LHCN-M2 (cell line): ENCODE measurements around the gene KCNMB4. TPM values are rescaled to one million over a fixed set of nuclear protein-coding genes. Genes with fewer than 3 reads are reported as not detected.

Experiments used
- DNase-seq: peaks from one replicate; pipeline ENCODE4 v3.0.0-alpha.2; 2012; ENCODE audit warnings: low read depth
- total RNA-seq: library from RNA; depleted of rRNA; stranded (reverse); fragments of >200 nt; gene quantifications from 2 replicates; pipeline ENCODE4 v1.2.3, GENCODE V29; 2014; rRNA removed

Gene KCNMB4
- total RNA-seq, 1 experiment from 2014 or later = 0.75 TPM

DNA sequence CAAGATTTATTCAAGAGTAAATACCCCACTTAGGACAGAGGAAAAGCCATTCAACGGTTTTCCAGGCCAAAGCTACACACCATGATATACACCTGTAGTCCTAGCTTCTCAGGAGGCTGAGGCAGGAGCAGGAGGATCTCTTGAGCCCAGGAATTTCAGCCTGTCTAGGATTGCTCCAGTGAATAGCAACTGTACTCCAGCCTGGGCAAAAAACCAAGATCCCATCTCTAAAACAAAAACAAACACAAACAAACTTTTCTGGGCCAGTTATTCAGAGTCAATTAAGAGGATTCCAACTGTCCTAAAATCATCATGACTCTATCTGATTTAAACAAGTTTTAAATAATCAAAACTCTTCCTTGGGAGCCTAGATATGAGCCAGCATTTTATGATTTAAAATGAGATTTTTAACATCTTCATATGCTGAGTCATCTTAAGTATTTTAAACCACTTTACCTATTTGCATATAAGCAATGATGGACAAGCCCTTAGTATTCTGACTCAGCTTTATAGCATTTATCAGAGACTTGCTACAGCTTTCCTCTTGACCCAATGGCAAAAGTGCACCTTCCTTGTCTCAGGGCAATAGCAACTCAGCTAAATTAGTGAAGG is 77.1 kb downstream of the KCNMB4 start:
- DNase-seq = peak; percentile 7

DNA sequence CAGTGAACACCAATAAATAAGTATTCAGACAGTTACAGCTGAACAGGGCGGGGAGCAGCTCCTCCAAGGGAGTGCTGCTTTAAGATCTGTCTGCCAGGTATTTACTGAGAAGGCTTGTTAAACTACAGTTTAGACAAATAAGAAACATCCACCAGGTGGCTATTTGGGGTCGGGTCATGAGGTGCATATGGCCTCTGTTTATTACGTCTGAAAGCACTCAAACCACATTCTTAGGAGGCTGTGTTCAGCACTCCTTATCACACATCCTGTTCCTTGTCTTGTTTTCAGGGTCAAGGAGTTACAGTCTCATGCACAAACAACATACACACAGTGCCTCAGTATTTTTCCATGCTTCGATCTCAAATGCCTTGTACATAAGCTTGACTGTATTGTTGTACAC is 78.8 kb downstream of the KCNMB4 start:
- no peak for DNase-seq

DNA sequence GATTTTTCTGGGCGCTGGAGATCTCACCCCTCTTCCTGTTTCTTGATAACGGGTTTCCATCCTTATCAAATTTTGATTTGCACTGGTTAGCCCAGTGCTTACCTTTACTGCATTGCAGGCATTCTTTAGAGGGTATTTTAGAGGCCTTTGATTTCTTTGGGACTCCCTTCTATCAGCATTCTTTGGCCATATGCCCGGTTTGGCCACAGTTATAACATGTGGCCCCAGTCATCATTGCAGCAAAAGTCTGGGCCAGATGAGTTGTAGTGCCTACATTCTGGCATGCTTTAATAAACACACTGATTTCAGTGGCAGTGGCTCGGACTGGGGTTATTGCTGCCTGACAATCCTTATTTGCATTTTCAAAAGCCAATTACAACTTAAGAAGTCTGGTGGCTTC is 82.3 kb downstream of the KCNMB4 start:
- peak; percentile 14 for DNase-seq

DNA sequence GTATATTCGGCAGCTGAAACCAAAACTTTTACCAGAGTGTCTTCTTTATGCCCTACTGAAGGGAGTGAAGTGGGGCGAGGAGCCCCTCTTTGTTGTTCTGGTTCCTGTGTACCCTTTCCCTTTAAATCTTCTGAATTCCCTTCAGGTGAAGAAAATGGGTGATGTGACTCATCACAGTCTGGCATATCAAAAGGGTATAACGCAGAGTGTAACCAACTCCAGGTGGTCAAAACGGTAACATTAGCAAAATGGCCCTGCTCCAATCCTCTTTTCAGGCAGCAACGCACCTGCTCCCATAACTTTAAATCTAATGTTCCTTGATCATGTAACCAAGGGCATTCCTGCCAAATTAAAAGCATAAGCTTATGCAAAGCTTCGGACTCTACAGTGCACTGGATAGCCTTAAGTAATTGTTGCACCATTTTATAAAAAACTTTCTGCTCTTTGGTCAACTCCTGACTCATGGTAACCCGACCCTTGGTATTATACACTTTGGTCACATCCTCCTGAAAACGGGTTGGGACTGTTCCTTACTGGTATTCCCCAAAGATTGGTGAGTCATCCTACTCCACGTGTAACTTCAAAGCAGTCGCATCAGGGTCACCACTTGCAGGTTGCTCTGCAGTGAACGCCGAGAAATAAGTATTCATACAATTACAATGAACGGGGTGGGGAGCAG is 83.1 kb downstream of the KCNMB4 start:
- DNase-seq = peak; percentile 43

DNA sequence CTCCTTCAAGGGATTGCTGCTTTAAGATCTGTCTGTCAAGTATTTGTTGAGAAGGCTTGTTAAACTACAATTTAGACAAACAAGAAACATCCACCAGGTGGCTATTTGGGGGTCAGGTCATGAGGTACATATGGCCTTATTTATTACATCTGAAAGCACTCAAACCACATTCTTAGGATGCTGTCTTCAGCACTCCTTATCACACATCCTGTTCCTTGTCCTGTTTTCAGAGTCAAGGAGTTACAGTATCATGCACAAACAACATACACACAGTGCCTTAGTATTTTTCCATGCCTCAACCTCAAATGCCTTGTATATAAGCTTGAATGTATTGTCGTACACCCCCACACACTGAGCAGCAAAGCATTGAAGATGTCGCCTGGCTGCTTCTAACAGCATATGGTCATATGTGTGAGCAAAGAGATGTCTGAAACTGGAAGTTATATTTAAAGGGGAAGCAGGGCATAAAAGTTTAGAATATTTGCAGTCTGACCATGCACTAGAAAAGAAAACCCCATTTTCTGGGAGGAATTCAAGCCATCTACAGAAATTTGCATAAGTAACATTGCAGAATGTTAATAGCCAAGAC is 83.8 kb downstream of the KCNMB4 start:
- DNase-seq = no peak

DNA sequence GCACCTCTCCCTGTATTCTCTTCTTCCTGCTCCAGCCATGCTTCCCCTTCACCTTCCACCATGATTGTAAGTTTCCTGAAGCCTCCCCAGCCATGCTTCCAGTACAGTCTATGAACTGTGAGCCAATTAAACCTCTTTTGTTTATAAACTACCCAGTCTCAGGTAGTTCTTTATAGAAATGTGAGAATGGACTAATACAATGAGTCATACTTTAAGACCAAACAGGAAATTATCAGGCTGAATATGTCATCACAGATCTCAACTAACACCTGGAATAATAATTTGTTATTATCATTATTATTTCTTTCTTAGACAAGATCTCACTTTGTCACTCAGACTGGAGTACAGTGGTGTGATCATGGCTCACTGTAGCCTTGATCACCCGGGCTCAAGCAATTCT is 85.4 kb downstream of the KCNMB4 start:
- DNase-seq = no peak

DNA sequence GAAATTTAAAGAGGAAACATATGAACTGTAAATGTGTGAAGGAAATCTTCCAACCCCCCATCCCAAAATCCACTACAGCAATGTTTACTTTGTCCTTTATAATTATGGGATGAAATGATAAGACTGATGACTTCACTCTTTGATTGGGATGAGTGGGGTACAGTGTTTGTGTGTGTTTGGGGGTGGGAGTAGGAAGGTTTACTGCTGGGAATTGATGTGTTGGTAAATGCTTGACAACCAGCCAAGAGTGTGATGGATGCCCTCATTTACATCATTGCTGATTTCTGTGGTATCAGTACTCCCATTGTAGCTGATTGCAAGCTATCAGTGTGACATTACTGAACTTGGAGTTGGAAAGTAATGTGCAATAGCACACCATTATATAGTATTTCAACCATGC is 90.9 kb downstream of the KCNMB4 start:
- no peak for DNase-seq

DNA sequence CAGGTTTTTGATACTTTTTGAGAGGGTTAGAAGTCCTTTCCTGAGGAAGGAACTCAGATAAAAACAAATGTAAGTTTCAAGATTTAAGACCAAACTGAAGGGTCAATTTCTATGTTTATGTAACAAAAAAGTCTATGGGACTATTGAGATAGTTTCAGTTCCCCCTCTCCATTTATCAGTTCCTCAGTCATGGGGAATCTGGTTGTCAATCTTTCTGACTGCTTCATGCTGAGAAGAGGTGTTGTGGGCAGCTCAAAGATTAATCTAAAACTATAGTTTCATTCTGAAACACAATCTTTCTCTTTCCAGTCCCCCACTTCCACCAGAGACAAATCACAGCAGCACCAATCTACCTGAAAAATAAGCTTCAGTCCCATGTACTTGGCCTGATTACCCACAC is 93.7 kb downstream of the KCNMB4 start:
- no peak for DNase-seq

DNA sequence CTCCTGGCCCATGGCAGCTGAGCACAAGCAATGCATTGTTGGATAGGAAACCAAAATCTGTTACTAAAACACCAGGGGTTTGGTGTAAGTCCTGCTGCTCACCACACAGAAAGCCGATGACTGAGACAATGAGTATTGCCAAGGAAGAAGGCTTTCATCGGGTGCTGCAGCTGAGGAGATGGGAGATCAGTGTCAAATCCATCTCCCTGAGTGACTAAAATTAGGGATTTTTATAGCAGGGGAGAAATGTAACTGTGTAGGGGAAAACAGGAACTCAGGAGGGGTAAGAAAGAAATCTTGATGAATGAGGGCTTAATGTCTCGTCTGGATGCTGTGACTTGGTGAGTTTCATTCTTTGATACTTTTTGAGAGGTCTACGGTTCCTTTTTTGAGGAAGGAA is 97.9 kb downstream of the KCNMB4 start:
- DNase-seq = no peak

DNA sequence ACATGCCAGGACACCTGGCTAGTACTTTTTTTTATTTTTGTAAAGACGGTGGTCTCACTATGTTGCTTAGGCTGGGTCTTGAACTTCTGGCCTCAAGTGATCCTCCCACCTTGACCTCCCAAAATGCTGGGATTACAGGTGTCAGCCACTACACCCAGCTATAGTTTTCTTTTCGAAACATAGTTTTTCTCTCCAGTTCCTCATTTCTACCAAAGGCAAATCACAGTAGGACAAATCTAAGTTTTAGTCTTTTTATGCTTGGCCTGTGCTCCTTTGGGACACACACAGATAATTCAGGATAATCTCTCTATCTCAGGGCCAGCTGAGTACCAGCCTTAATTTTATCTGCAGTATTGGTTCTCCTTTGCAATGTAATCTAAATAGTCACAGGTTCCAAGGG is 100.7 kb downstream of the KCNMB4 start:
- DNase-seq = no peak

DNA sequence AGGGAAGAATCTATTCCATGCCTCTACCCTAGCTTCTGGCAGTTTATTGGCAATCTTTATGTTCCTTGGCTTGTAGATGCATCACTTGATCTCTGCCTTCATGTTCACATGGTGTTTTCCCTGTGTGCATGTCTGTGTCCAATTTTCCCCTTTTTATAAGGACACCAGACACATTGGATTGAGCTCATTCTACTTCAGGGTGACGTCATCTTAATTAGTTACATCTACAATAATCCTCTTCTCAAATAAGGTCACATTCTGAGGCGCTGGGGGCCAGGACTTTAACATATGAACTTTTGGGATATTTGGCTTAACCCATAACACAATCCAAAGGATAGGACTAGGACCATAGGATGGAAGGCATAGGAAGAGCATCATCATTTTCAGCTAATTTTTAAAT is 101.4 kb downstream of the KCNMB4 start:
- no peak for DNase-seq

DNA sequence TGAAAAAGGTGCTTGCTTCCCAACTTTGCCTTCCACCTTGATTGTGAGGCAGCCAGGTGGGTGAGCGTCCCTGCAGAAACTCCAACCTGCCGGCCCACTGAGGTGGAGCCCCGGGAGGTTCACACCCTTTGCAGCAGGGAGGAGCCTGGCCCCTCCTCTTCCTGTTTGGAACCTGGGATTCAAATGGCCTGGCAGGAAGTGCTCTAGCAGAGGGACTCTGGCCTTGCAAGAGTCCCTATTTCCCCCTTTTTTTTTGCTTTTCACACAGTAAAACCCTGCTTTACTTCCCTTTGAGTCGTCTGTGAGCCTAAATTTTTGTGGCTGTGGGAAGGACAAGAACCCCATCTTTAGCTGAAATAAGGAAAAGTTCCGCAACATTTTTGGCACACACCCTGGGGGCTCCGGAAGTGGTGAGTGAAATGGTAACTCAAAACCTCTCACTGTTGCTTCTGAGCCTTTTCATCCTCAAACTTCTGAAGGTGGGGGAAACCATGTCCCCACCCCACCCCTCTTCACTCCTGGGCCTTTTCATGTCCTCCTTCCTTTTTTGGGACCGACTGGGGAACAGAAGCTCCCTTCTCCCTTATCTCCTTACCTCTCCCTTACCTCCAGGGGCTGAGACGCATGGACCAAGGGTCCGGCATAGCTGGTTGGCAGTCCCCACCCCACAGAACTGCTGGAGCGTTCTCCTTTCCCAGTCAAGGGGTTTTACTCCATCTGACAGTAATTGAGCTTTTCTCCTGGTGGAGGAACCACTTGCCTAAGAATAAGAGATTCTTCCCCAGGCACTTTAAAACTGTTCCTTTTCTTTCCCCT is 102.0 kb downstream of the KCNMB4 start:
- no peak for DNase-seq

DNA sequence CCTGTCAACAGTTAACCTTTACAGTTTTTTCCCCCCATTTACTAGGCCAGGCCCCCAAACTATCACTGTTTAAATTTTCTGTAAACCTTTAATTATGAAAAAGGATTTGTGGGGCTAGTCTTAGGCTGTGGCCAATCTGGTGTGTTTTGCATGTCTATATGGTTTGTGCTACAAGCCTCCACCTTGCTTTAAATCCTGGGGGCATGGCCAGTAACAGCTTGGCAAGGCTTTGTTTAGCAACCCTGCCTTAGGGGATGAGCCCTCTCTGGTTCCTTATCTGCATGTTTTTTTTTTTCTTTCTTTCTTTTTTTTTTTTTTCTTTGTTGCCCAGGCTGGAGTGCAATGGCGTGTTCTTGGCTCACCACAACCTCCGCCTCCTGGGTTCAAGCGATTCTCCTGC is 102.7 kb downstream of the KCNMB4 start:
- DNase-seq = no peak

DNA sequence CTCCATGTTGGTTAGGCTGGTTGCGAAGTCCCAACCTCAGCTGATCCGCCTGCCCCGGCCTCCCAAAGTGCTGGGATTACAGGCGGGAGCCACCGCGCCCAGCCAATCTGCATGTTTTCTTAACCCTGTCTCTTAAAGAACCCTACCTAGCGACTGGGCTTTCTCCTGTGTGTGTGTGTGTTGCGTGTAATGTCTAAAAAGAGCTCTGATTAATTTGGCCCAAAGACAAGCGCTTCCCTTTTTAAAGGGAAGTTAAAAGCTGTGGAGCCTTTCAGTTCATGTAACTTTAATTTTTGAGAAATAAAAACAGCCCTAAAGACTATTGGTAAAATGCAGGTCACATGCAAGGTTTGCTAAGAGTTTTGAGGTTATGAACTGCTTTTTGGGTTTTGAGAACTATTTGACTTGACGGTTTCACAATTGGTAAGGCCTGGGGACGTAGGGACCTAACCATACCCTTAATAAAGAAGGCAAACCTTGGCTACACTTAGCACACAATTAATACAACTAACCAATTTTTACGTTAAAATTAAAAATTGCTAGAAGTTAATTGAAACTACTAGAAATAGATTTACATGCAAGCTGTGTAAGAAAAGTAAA is 103.2 kb downstream of the KCNMB4 start:
- DNase-seq = no peak

DNA sequence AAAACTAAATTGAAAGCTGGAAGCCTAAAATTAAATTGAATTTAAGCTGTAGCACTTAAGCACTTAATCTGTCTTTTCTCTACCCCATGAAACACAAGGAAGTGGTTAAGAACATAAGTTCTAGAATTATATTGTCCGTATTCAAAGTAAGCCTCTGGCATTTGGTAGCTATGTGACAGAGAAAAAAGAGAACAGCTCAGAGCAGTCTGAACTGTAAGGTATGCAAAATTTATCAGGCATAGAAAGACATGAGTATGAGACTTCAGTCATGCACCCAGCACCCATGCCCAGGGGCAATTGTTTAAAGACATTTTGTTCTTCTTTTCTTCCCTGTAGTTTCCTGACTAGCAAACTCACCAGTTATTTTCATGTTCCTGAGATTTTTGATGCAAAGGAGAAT is 116.7 kb downstream of the KCNMB4 start:
- no peak for DNase-seq

Other genes with a start within 250 kb of the KCNMB4 start
- 87.0 and 88.3 TPM in 2 replicates for gene CNOT2, start 122.9 kb upstream of the KCNMB4 start, total RNA-seq